Body of pancreas (tissue), 4 donors: Measurements from ENCODE around the gene SNF8.

Source experiments
- POLR2A ChIP-seq, 3 donors: fragments of 450-650 bp; IDR thresholded peaks; one replicate each; pipeline ENCODE4 v1.6.1; 2016; ENCODE audit warnings: antibody characterized with exemption in 3 of 3, mild to moderate bottlenecking in 2 of 3
- TF ChIP-seq, protein P1 (sequence below), 7 experiments: fragments of 450-650 bp in 4 of 7; fragments of 200-600 bp in 3 of 7; sonication (generic) in 3 of 7; IDR thresholded peaks; one replicate each; pipeline ENCODE4 v1.5.1; 2016 to 2019; ENCODE audit warnings: antibody characterized with exemption in 7 of 7

DNA sequence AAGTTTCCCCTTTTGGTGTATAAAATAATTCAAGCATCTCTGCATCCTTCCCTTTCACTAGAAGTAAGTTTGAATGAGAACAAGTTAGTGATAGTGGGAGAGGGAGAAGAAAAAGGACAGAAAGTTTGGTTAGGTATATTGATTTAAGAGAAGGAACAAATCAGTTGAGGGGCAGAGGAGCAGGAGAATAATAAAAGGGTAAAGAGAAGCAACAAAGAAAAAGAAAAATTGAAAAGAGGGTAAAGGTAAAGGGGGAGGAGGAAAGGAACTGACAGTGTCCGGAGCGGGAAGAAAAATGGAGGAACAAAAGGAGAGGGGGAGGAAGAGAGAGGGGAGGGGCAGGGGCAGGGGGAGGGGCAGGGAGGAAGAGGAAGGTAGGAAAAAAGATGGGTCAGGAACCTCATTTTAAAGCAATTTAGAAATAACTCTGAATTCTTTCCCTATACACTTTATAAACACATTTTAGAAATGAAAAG, 46.3 kb upstream of the SNF8 start:
- TF ChIP-seq, protein P1, sequence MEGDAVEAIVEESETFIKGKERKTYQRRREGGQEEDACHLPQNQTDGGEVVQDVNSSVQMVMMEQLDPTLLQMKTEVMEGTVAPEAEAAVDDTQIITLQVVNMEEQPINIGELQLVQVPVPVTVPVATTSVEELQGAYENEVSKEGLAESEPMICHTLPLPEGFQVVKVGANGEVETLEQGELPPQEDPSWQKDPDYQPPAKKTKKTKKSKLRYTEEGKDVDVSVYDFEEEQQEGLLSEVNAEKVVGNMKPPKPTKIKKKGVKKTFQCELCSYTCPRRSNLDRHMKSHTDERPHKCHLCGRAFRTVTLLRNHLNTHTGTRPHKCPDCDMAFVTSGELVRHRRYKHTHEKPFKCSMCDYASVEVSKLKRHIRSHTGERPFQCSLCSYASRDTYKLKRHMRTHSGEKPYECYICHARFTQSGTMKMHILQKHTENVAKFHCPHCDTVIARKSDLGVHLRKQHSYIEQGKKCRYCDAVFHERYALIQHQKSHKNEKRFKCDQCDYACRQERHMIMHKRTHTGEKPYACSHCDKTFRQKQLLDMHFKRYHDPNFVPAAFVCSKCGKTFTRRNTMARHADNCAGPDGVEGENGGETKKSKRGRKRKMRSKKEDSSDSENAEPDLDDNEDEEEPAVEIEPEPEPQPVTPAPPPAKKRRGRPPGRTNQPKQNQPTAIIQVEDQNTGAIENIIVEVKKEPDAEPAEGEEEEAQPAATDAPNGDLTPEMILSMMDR (IDR thresholded peaks at IDR 0.05), result no peak
- no peak for TF ChIP-seq POLR2A (IDR thresholded peaks at IDR 0.05)
